GM21619 (cell line): ENCODE results near the gene RPL10.

Experiments used
- ATAC-seq: cut with Tn5 transposase; IDR thresholded peaks from one replicate; pipeline ENCODE4 v1.9.1; 2021; ENCODE audit not compliant: unreplicated experiment

The RPL10 gene

DNA sequence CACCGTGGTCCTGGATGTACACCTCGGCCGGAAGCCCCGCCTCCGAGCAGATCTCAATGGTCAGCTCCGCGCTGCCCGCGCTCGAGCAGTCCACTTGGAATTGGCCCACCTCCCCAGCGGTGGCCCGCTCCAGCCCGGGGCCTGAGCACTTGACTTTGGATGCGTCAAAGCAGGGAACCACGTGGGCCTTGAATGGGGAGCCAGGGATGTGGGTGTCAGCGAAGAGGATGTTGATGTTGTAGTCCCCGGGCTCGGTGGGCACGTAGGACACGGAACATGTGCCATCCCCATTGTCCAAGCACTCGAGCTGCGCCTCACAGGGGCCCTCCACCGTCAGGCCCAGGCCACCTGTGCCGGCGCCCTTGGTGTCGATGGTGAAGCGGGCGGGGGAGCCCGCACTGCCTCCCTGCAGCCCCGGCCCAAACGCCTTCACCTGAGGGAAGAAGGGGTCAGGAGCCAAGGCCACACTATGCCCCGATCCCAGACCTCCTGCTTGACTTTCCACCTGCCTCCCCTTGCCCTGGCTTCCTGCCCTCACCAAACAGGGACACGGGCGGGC is 37.9 kb upstream of the RPL10 start:
- ATAC-seq = no peak

- no peak for ATAC-seq
Observed at GRCh38 chrX:154362085-154362742, 36.0 kb upstream of the RPL10 start.

DNA sequence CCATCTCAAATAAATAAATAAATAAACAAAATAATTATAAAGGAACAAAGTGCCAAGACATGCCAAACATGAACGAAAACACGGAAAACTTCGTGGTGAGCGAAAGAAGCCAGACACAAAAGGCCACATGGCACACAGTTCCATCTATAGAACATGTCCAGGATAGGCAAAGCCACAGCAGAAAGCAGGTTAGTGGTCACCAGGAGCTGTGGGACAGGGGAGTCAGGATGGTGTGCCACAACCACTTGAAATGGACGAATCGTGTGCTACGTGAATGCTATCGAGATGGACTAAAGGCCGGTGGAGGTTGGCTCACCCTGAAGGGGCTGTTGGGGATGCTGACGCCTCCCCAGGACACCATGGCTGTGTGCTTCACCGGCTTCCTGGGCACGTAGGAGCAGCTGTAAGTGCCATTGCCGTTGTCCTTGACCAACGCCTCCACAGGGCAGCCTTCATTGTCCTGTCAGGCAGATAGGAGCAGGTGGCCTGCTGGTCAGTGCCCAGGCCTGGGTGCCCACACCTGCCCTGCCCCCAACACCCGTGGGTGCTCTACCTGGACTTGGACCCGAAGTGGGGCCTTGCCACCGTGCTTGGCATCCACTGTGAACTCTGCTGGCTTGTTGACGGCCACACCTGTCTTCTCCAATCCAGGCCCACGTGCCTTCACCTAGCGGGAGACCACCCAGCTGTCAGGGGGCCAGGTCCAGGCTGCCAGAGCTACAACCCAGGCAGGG is 34.3 kb upstream of the RPL10 start:
- ATAC-seq = no peak

- ATAC-seq = no peak
Observed at GRCh38 chrX:154365052-154365600, 33.1 kb upstream of the RPL10 start.

DNA sequence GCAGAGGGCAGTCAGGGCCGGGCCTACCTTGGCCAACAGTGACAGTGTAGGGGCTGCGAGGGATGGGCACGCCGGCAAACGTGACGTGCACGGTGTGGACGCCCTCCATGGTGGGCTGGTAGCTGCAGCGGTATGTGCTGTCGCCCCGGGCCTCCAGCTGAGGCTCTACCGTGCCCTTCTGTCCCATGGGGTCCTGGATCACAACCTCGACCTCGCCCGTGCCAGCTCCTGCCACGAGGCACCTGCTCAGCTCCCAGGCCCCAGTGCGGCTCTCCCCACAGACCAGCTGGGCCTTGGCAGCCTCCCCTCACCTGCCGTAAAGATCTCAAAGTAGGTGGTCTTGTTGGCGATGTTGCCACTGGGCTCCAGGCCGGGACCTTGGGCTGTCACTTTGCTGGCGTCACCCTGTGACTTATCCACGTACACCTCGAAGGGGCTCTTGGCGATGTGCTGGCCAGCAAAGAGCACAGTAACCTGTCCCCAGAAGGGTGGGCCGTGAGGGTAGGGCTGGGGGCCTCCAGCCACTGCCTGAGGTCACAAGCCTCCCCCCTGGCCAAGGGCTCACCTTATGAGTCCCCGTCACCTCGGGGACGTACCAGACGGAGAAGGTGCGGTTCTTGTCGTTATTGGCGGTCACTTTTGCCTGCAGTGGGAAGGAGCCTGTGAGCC is 32.0 kb upstream of the RPL10 start:
- no peak for ATAC-seq

GRCh38 chrX:154366666-154367055 is 31.5 kb upstream of the RPL10 start:
- ATAC-seq = no peak

GRCh38 chrX:154367474-154368308 is 30.5 kb upstream of the RPL10 start:
- ATAC-seq = no peak

- ATAC-seq = peak; percentile 28
Observed at GRCh38 chrX:154368630-154369448, 29.3 kb upstream of the RPL10 start.

GRCh38 chrX:154369449-154370299 is 28.5 kb upstream of the RPL10 start:
- ATAC-seq = no peak

DNA sequence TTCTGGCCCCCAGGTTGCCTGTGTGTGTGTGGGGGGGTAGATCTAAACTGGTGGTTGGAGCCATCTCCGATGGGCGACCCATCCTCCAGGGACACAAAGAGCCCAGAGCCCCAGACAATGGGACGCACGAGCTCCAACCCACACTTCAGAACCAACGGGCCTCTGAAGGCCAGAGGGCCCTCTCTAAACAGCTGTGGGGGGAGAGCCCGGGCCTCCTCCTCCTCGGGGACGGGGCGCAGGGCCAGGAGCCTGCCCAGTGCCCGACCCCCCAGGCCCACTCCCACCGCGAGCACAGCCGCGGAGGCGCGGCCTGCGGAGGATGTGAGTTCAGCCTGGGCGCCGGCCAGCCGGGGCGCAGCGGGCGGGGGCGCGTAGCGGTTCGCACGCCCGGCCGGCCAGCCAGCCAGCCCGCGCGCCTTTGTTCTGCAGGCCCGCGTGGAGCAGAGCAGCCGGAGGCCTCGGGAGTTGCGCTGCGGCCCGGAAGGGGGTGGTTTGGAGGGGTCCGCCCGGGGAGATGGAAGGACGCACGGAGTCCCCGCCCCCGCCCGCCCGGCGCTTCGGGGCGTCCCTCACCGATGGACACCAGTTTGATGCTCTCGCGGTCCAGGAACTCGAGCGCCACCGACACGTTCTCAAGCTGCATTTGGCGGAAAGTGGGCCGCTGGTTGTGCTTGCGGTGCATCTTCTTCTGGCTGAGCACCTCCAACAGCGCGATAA is 27.7 kb upstream of the RPL10 start:
- no peak for ATAC-seq

DNA sequence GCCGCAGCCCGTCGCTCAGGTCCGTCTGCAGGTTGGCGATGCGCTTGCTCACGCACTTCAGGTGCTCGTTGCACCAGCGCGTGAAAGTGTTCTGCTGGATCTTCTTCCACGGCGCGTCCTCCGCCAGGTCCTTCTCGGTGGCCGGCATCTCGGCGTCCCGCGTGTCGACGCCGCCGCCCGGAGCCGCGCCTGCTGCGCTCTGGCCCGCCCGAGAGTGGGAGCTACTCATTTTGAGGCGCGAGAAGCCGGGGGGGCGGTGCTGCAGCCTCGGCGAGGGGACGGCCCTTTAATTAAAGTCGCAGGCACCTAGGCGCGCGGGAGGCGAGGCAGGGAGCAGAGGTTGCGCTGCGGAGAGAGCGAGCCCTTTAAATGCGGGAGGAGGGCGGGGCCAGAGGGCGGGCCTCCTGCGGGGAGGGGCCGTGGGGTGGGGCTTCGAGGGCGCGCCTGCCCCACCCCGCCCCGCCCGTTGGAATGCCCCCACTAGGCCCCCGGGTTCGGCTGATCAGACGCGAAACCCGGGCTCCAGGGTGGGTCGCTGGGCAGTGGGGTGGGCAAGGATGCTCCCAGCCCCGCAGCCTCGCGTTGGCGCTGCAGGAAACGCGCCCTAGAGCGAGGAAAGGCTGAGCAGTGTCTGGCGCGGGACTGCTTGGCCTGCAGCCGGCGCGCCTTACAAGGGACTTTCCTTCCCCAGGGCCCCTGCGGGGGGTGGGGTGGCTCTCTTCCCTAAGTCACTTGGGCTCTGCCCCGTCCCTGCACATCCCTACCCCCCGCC is 27.0 kb upstream of the RPL10 start:
- peak; percentile 53 for ATAC-seq

DNA sequence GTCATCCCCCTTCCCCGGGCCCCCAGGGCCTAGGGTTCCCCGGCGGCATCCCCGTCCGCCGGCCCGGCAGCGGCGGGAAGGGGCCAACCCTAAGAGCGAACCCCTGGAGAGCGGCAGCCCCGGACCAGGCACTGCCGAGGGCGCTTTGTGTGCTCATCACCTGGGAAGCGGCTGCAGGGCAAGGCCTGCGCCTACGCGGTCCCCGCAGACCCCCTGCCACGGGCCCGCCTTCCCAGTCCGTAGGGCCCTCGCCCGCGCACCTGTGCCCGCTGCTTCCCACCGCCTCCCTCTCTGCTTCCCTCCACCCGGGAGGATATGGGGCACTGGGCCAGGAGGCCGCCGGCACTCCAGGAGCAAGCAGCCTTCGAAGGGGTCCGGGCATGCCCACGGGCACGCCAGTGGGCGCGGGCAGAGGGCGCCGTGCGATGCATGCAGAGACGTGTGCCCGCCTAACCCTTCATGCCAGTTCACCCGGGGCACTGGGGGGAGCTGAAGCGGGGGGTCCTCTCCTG is 26.3 kb upstream of the RPL10 start:
- peak; percentile 3 for ATAC-seq

DNA sequence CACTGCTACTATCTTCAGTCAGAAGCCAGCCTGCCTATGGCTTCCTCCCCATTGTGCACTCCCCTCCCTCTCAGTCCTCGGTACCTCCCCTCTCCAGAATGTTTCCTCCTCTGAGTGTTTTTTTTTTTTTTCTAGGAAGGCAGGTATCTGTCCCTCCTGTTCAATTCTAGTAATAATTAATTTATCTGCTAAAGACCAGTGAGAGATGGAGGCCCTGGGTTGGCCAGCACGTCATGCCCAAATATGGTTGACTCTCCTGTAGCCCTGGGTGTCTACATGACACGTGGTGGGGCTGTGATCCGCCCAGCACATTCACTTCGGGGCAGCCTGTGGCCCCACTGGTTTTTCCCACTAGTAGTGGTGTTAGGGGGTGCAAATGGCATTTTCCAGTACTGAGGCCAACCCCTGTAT is 25.6 kb upstream of the RPL10 start:
- ATAC-seq = no peak

GRCh38 chrX:154373340-154374306 is 24.6 kb upstream of the RPL10 start:
- ATAC-seq = no peak

DNA sequence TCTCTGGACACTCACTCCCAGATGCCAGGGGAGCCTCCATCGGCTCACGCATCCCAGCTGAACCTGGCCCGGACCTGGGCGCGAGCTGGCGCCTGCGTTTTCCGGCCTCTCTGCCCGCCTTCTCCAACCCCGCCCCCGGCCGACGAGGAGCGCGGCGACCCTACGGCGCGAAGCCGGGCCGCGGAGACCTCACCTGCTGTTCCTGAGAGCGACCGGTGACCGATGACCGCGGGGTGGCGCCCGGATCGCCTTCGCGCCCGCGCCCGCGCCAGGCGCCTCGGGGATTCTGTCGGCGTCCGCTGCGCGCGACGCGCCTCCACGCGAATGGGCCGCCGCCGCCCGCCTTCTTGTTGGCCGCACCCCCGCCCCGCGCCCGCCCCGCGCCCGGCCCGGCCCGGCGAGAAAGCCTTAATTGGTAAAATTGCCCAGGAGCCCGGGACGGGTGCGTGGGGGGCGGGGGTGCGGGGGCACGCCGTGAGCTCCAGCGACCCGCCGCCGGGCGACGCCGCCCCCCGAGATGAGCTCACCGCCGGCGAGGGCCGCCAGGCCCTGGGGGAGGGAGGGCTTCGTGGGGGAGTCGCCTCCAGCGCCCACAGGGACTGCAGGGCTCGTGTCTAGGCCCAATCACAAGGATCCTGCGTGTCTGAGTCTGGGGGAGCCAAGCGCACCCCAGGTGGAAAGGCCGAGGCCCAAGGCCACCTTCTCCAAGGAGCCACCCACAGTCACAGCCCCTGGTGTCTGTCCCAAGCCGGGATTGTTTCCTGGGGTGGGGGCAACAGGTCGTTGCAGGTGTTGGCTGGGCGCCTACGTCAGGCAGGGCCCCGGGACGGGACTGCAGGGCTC is 23.6 kb upstream of the RPL10 start, which contains the start of gene FLNA:
Gene FLNA, minus strand, starts transcription at position 322 of the 843 bp plus-strand sequence. CDS start 3,389 bp downstream, outside the sequence.
- no peak for ATAC-seq
